Fibroblast of lung (primary cell): ENCODE data around the gene AKAP13. TPM values are rescaled to one million over a fixed set of nuclear protein-coding genes. Genes with fewer than 3 reads are reported as not detected.

Experiments used
- DNase-seq, 2 donors: peaks; one replicate each; pipeline versions ENCODE4 v3.0.0 to v3.0.0-alpha.2; 2010; ENCODE audit warnings: low read depth in 2 of 2
- H2AFZ ChIP-seq: 2 replicates; pipeline ENCODE4 v1.5.1; 2012; ENCODE audit warnings: low read length, control low read depth, inconsistent platforms
- H3K27ac ChIP-seq: 2 replicates; pipeline ENCODE4 v1.5.1; 2011; ENCODE audit warnings: low read length, control low read depth; ENCODE audit not compliant: insufficient read depth
- H3K27me3 ChIP-seq: 2 replicates; pipeline ENCODE4 v1.5.1; 2011; ENCODE audit warnings: mild to moderate bottlenecking, low read length; ENCODE audit not compliant: control insufficient read depth, insufficient read depth
- H3K36me3 ChIP-seq: 2 replicates; pipeline ENCODE4 v1.5.1; 2011; ENCODE audit warnings: low read length; ENCODE audit not compliant: control insufficient read depth, insufficient read depth
- H3K4me1 ChIP-seq: 2 replicates; pipeline ENCODE4 v1.5.1; 2011; ENCODE audit warnings: low read length; ENCODE audit not compliant: control insufficient read depth, insufficient read depth; ENCODE audit errors: extremely low read depth
- H3K4me2 ChIP-seq: 2 replicates; pipeline ENCODE4 v1.5.1; 2011; ENCODE audit warnings: low read length, control low read depth; ENCODE audit not compliant: insufficient read depth; ENCODE audit errors: extremely low read depth
- H3K4me3 ChIP-seq, 4 experiments: fragments of 200-600 bp in 1 of 4; sonication (generic) in 1 of 4; replicated peaks in 1 of 4; 2 replicates each; pipeline ENCODE4 v1.5.1; 2011 to 2016; ENCODE audit warnings: low read length in 4 of 4, low read depth in 3 of 4, mild to moderate bottlenecking in 3 of 4, control low read depth in 2 of 4, inconsistent platforms in 1 of 4, mixed read lengths in 1 of 4; ENCODE audit not compliant: insufficient read depth in 1 of 4; ENCODE audit errors: control extremely low read depth in 1 of 4
- H3K79me2 ChIP-seq: 2 replicates; pipeline ENCODE4 v1.5.1; 2012; ENCODE audit warnings: mild to moderate bottlenecking, low read length, inconsistent platforms; ENCODE audit not compliant: control insufficient read depth, insufficient read depth
- H3K9ac ChIP-seq: 2 replicates; pipeline ENCODE4 v1.5.1; 2011; ENCODE audit warnings: mild to moderate bottlenecking, low read length, control low read depth; ENCODE audit not compliant: insufficient read depth
- H3K9me3 ChIP-seq: 2 replicates; pipeline ENCODE4 v1.5.1; 2012; ENCODE audit warnings: low read depth, low read length; ENCODE audit not compliant: control insufficient read depth, insufficient read depth
- H4K20me1 ChIP-seq: 2 replicates; pipeline ENCODE4 v1.5.1; 2011; ENCODE audit warnings: low read length; ENCODE audit not compliant: control insufficient read depth, insufficient read depth; ENCODE audit errors: extremely low read depth
- CTCF ChIP-seq, 2 donors: IDR thresholded peaks in 1 of 2; conservative IDR thresholded peaks in 1 of 2; 1 replicate in 1 of 2; 2 replicates in 1 of 2; pipeline ENCODE4 v1.5.1; 2011 to 2012; ENCODE audit warnings: low read length in 2 of 2, control low read depth in 1 of 2, inconsistent platforms in 1 of 2, low read depth in 1 of 2, mild to moderate bottlenecking in 1 of 2
- EZH2 ChIP-seq: IDR thresholded peaks from 2 replicates; pipeline ENCODE4 v1.5.1; 2012; ENCODE audit warnings: low read length, control low read depth, mild to moderate bottlenecking; ENCODE audit errors: missing control alignments
- polyA plus RNA-seq, 2 donors: library from polyadenylated mRNA; depleted of rRNA in 1 of 2; stranded (reverse) in 1 of 2; unstranded in 1 of 2; fragments of >200 nt; gene quantifications; 2 replicates each; pipeline ENCODE4 v1.2.1, GENCODE V29; 2011 to 2012; ENCODE audit warnings: missing spikeins in 1 of 2
- total RNA-seq: library from RNA; depleted of rRNA; stranded (reverse); fragments of >200 nt; gene quantifications from 2 replicates; pipeline ENCODE4 v1.2.1, GENCODE V29; 2014

The AKAP13 gene
- total and polyA plus RNA-seq, 2 donors (not counting 1 experiment from before 2014, with no cell fraction given), result 8.3 to 68.4 TPM

- no peak for TF ChIP-seq EZH2
- no peak for TF ChIP-seq CTCF (conservative IDR thresholded peaks at IDR 0.05 in 1 of 2, IDR thresholded peaks at IDR 0.05 in 1 of 2; ENCODE audit: low read depth in 1 of 2, low read length in 2 of 2)
- Histone ChIP-seq H3K4me3 (no peak overlapping the region), H3K27me3 (no peaks in the 10 kb centered on the region), H3K36me3 (no peaks in the 10 kb centered on the region), H3K9ac (no peak overlapping the region), H2AFZ (no peak overlapping the region), H3K79me2 (no peaks in the 10 kb centered on the region), H3K4me2 (no peak overlapping the region), H3K9me3 (no peaks in the 10 kb centered on the region), H3K4me1 (peaks cover 2% of the 10 kb centered on the region), H4K20me1 (no peaks in the 10 kb centered on the region), H3K27ac (no peak overlapping the region)
- peak in 1 of 2 donors; percentile 72 for DNase-seq
These were observed 405.7 kb downstream of the AKAP13 start for GRCh38 chr15:85785887-85786780.

- Histone ChIP-seq H3K4me1 (peaks cover 2% of the 10 kb centered on the region), H4K20me1 (no peaks in the 10 kb centered on the region), H3K9ac (no peak overlapping the region), H3K4me2 (no peak overlapping the region), H2AFZ (no peak overlapping the region), H3K9me3 (no peaks in the 10 kb centered on the region), H3K27me3 (no peaks in the 10 kb centered on the region), H3K79me2 (no peaks in the 10 kb centered on the region), H3K4me3 (no peak overlapping the region), H3K36me3 (no peaks in the 10 kb centered on the region), H3K27ac (no peak overlapping the region)
- TF ChIP-seq CTCF (conservative IDR thresholded peaks at IDR 0.05 in 1 of 2, IDR thresholded peaks at IDR 0.05 in 1 of 2; ENCODE audit: low read depth in 1 of 2, low read length in 2 of 2), result no peak
- TF ChIP-seq EZH2, result no peak
- no peak for DNase-seq
These were observed 406.3 kb downstream of the AKAP13 start for GRCh38 chr15:85786781-85787114.

- Histone ChIP-seq H4K20me1 (no peaks in the 10 kb centered on the region), H3K79me2 (peaks cover 10% of the 10 kb centered on the region), H3K4me1 (peaks cover 2% of the 10 kb centered on the region), H3K4me3 (no peak overlapping the region), H3K9me3 (no peaks in the 10 kb centered on the region), H3K36me3 (no peaks in the 10 kb centered on the region), H3K9ac (no peak overlapping the region), H2AFZ (no peak overlapping the region), H3K27ac (no peak overlapping the region), H3K4me2 (no peak overlapping the region), H3K27me3 (no peaks in the 10 kb centered on the region)
- no peak for DNase-seq
- TF ChIP-seq CTCF (conservative IDR thresholded peaks at IDR 0.05 in 1 of 2, IDR thresholded peaks at IDR 0.05 in 1 of 2; ENCODE audit: low read depth in 1 of 2, low read length in 2 of 2), result no peak
- no peak for TF ChIP-seq EZH2
These were observed 408.5 kb downstream of the AKAP13 start for GRCh38 chr15:85788771-85789495.
